ENCODE measurements around the gene CDH4.
"Not testable (repeated sequence)": the region's sequence is repeated elsewhere in the genome, so short reads cannot be mapped to it uniquely, and the experiment has no call there.

CDH4 gene

DNA sequence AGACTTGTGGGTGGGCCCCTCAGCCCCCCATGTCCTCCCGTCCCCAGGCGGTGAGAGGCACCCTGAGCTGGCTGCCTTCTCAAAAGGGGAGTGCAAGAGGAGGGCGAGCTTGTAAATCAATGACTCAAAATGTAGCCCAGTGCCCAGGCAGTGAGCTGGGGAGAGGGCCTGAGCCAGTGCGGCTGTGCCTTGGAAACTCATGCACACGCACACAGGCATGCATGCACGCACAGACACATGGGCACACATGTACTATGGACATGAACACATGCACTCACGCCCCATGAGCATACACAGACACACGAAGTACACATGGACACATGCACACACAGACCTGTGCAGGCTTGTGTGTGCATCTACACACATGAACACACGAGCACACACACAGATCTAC, 680.1 kb downstream of the CDH4 start:
- no peak for DNase-seq

DNA sequence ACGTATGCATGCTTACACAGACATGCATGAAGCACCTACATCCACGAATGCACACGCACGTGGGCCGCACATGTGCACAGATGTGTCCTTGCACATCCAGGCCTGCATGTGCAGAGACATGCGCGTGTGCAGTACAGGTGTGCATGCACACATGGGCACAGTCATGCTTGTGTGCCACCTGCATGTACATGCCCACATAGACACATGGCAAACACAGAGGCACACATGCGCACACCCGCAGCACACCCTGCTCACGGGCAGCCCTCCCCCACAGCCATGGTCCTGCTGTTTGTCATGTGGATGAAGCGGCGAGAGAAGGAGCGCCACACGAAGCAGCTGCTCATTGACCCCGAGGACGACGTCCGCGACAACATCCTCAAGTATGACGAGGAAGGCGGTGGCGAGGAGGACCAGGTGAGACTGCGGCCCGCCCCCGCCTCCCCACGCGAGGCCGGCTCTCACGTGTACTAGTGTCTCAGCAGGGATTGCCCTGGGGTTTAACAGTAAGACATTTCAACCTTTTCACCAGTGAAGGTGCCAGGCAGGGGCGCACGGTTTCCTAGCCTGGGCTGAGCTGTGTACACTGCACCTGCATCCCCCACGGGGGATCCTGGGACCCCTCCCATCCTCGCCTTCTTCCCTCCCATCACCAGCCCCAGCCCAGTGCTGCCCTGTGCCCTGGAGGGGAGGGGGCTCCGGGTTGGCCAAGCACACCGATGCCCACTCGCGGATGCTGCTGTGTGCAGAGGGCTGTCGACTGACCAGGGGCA, 680.8 kb downstream of the CDH4 start:
- no peak for DNase-seq

DNA sequence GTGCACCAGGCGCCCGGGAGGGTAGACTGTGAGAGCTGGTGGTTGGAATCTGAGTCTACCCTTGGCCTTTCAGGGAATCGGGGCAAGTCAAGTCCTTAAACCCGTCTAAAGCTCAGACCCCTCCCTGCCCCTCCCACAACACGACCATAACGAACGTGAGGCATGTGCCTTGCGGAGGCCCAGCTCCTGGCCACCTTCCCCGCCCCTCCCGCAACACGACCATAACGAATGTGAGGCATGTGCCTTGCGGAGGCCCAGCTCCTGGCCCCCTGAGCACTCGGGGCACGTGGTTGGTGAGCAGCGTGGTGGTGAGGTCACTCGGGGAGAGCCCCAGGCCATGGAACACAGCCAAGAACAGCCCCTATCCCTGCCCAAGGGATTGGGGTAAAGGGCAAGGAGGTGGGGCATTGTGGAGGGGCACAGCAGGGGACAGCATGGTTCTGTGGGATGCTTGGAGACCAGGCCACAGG, 681.5 kb downstream of the CDH4 start:
- no peak for DNase-seq

DNA sequence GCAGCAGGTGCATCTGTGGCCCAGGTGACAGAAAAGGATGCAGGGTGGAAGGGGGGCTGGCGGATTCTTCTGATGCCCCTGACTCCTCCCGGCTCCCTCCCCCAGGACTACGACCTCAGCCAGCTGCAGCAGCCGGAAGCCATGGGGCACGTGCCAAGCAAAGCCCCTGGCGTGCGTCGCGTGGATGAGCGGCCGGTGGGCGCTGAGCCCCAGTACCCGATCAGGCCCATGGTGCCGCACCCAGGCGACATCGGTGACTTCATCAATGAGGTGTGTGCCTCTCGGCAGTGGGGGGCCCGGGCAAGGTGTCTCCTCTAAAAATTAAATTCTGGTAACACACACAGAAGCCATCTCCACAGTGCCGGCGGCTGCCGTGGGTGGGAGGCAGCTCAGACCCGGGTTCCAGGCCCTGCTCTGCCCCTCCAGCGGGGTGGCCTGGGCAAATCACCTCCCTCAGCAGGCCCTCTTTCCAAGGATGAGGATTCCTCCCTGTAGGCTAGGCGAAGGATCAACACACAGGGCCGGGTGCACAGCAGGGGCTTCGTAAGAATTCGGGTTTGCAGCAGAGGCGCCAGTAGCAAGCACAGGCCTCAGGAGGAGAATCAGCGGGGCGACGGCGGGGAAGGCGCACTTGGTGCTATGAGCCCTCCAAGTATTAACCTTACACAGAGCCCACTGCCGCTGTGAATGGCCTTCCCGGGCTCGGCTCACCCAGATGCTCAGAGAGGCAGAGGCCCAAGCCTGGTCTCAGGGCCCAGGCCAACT, 682.1 kb downstream of the CDH4 start:
- no peak for DNase-seq

DNA sequence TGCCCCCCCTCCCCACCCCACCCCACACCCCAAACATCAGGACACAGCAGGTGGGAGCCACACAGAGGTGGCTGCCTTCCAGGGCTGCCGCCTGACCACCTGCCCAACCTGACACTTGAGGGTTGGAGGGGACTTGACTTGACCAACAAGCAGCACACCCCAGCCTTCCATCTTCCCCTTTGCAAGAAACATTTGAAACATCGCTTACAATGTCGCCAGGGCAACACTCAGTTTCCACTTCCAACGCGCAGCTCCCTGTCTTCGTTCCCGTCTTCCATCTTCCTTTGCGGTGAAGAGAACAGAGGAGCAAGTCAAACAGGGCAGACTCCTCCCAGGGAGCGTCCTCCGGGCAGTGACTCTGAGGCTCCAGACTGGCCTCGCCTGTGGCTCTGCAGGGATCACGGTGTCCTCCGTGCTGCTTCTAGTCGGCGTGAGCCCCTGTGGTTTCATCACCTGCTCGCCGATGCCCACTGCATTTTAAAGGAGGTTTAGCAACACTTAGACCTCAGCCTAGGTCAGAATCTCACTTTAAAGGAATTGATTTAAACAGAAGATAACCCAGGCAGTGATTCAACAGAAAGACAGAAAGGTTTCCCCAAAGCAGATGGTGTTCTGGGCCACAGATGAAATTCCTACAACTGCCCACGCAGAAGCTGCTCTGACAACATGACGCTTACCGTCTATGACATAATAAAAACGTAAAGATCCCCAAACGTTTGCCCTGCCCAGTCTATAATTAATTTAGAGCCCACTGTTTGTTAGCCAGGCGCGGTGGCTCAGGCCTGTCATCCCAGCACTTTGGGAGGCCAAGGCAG, 682.9 kb downstream of the CDH4 start:
- no peak for DNase-seq

DNA sequence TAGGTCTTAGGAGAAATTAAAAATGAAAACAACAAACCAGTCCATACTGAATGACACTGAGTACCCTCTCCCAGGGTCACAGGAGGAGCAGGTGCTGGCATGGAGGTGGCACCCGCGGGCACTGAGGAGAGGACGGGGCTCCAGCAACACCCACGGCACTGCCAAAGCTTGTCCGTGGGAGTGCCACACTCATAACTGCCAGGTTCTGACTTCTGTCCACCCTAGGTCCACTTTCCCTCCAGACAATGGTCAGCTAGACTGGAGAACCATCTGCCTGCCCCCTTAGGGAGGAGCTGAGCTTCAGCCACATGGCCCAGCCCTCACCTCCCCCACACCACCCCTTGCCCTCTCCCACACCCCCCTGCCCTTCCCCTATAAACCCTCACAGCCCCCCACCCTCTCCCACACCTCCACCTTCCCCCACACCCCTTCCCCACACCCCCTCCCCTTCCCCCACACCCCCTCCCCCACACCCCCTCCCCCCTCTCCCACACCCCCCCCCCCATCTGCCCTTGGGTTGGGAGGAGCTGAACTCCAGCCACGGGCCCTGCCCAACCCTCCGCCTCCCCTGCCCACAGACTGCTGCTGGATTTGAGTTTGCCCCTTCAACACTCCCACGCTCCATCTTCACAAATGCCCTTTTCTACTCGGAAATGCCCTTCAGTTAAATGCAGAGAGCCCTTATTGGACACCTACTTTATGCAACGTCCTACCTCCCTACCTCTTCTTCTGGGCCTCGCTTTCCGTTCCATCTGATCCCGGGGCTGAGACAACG, 684.1 kb downstream of the CDH4 start:
- no peak for DNase-seq

DNA sequence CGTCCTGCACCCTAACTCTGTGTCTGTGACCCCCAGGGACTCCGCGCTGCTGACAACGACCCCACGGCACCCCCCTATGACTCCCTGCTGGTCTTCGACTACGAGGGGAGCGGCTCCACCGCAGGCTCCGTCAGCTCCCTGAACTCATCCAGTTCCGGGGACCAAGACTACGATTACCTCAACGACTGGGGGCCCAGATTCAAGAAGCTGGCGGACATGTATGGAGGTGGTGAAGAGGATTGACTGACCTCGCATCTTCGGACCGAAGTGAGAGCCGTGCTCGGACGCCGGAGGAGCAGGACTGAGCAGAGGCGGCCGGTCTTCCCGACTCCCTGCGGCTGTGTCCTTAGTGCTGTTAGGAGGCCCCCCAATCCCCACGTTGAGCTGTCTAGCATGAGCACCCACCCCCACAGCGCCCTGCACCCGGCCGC, 684.7 kb downstream of the CDH4 start:
- no peak for DNase-seq

DNA sequence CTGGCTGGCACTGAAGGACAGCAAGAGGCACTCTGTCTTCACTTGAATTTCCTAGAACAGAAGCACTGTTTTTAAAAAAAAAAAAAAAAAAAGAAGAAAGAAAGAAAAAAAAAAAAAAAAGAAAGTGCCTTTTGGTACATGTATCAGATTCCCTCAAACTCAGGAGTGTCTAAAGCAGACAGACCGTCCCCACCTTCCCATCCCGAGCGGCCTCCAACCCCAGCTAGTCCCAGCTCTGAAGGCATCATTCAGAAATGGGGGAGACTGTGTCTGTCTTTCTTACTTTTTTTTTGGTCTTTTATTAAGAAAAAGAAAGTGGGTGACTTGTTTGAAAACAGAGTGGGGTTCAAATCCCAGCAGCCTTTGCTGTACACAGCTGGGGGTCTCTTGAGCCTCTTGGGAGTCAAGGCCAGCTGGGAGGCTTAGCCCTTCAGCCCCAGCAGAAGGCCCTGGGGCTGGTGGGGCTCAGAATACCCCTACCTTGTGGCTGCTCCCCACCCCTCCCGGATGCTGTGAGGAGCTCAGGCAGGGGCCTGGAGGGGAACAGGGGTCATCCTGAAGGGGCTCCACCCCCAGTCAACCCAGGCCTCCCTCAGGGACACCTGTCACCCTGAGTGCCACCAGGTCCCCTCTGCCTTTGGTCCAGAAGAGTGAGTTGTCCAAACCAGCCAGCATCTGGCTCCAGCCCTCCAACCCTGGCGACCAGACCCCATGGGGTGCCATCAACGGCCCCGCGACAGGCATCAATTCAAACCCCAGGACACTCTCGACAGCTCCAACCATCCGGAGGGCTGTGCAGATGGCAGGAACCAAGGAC, 685.3 kb downstream of the CDH4 start:
- DNase-seq = no peak

DNA sequence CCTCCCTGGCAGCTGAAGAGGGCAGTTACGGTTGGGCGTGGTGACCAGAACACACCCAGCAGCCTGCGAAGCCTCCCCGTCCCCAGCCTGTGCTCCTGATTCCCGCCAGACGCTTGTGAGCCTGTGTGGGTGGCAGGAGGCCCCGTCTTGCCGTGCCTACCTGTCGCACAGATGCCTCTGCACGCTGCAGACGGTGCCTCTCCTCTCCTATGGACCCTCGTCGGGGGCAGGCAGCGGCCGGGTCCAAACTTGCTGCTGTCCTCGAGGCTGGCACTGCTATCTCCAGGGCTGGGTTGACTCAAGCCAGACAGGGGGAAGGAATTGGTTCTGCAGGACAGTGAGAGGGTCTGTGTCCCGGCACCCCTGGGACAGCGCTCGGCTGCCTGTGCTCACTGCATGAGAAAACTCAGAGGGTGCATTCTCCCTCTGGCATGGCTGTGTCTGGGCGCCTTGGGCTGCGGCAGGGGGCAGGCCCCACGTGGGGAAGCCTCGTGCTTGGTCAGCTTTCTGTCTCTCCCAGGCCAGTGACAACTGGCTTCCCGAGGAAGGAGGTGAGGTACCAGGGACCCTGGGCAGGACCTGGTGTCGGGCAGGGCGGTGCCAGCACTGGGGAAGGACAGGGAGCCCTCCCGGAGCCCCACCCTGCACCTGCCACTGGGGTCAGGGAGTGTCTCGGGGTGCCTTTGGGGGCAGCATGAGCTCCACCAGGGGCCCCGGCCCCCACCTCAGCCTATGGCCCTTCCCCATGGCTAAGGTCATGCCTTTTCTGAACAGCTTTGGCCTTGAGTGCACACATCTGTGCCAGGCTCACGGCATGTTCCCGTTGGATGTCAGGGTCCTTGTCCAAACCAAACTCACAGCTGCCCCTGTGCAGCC, 686.1 kb downstream of the CDH4 start:
- no peak for DNase-seq

DNA sequence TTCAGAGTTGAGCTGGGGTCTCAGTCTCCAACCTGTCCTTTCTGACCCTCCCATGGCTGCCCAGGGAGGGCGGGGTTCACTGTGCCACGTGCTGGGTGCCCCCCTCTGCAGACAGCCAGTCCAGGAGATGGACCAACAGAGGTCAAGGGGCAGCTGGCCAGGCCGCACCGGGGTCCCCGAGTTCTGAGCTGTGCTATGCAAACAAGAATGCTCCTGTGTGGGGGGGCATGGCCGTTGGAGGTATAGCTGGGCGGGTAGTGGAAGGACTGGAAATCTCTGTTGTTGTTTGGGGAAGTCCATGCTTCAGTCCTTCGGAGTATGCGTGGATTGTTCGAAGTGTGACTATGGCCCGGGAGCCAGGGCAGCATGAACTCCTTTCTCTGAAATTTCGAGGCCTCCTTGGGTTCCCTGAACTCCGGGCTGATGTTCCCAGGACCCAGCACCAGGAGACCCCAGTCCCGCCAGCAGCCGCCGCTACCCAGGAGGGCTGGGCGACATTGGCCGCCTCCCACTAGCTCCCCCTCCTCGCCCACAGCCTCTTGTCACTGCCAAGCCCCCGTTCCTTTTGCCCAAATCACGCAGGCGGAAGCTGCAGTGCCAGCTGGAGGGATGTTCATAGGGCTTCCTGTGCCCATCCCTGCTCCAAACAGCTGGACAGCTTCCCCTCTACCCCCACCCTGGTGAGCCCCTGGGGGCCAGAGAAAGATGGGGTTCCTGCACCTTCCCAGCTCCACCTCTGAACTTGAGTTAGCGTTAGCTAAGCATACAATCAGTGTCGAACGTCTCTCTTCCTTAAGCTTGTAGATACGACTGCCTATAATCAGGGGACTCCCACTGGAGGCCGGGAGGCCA, 687.0 kb downstream of the CDH4 start:
- DNase-seq = no peak

DNA sequence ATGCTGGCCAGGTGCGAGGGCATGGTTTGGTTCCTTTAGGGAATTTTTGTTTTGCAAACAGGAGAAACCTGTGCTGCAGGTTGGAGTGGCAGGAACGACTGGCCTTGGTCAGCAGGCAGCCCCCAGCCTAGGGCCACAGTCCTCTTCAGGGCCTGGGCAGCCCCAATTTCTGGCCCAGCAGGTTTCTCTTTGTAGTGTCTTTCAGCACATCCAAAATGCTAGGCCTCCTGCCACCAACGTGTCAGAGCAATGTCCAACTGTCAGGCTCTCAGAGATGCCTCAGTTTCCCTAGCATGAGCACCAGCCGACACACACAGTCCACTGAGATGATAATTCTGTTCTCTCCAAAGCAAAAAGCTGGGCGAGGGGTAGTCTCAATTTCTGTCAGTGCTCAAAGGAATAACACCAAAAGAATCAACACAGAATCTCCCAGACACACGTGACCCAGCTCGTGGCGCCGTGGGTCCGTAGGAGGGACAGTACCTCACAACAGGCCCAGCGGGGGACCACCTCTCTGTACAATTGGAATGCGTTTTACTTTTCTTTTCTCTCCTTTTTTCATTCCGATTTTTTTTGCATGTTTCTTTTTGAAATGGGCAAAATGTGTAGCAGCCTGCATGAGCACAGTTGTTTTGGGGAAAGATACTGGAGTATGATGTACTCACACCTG, 687.8 kb downstream of the CDH4 start:
- no peak for DNase-seq

DNA sequence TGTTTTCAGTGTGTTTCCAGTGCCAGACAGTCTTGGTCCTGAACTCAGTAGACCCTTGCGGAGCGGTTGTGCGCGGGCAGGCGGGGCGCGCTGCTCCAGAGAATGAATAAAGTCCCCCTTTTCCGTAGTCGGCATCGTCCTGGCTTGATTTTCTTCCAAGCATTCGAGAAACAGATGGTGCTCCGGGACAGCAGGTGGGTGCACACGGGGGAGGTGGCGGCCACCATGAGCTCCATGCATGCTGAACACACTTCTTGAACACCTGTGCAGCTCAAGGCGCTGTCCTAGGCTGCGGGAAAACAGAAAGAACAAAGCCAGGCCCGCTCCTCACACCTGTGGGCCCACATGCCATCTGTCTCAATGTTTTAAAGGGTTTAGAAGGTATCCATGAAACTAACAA, 688.4 kb downstream of the CDH4 start:
- no peak for DNase-seq

DNA sequence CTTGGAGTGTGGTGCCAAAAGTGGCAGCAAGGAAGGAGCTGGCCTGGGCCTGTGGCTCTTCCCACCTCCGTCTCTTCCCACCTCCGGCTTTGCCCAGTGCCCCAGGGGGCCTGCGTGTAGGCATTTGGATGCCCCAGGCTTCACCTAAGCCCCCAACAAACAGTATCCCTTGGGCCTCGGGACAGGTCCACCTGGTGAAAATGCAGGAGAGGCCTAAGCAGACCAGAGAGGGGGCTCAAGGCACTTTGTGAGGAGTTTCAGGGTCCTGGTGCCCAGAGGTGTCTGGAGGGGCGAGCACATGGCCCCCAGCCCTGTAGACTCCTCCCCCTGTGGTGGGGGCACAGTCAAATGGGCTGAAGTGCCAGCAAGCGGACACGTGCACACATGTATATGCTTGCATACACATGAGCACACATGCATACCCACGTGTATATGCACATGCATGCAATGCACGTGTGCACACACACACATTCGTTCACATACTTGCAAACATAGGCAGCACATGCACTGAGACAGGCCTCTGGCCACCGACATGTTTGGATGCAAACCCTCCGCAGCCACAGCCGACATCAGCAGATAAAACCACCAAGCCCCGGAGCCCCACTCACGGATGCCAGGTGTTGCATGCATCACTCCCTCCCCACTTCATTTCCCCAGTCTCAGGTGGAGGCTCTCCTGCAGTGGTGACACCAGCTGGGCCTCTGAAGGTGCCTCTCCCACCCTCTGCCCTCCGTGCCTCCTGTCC, 689.1 kb downstream of the CDH4 start:
- DNase-seq = no peak

DNA sequence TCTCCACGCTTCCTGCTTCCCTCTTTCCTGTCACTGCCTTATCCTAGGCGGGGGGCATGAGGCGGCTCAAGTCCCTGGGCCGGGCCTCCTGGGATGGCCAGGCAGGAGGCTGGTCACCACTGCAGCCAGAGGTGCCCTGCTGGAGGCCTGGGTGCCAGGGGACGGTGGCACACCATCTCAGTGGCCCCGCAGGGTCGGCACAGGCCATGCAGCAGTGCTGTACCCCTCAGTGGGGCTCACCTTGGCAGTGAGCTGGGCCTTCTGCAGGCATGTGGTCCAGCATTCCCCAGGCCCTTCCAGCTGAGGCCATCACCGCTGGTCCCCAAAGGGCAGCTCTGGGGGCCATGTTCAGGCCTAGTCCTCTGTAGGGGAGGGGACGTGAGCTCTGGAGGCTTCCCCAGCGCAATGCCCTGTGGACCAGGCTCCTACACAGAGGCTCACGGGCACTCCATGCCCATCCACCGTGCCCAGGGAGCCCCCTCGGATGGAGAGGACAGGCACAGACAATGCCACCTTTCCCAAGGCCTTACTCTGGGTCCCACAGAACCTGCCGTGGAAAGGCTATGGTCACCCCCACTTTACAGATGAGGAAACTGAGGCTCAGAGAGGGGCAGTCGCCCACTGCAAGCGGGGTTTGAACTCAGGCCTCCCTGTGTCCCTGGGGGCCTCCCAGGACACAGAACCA, 689.8 kb downstream of the CDH4 start:
- DNase-seq = no peak

DNA sequence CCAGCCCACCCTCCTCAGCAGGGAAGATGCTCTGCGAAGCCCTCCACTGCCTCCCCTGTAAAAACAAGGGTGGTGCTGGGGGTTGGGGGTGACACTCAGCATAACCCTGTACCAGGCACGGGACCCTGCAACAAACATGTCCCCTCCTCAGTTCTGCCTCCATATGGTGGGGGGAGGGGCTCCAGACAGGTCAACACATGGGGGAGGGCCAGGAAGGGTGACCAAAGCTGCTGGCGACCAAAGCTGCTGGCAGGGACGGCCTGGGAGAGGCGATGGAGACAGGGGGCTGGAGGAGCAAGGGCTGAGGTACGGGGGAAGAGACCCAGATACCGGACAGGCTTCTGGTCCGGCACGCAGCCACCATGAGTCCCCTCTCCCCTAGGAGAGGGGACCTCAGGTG, 690.5 kb downstream of the CDH4 start:
- DNase-seq = no peak

DNA sequence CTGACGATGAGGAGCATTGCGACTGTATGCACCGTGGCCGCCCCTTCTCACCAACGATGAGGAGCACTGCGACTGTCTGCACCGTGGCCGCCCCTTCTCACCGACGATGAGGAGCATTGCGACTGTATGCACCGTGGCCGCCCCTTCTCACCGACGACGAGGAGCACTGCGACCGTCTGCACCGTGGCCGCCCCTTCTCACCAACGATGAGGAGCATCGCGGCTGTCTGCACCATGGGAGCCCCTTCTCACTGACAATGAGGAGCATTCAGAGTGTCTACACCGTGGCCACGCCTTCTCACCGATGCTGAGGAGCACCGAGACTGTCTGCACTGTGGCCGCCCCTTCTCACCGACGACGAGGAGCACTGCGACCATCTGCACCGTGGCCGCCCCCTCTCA, 692.9 kb downstream of the CDH4 start:
- DNase-seq = not testable (repeated sequence)

DNA sequence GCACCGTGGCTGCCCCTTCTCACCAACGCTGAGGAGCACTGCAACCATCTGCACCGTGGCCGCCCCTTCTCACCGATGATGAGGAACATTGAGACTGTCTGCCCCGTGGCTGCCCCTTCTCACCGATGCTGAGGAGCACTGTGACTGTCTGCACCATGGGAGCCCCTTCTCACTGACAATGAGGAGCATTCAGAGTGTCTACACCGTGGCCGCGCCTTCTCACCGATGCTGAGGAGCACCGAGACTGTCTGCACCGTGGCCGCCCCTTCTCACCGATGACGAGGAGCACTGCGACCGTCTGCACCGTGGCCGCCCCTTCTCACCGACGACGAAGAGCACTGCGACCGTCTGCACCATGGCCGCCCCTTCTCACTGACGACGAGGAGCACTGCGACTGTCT, 693.4 kb downstream of the CDH4 start:
- not testable (repeated sequence) for DNase-seq

DNA sequence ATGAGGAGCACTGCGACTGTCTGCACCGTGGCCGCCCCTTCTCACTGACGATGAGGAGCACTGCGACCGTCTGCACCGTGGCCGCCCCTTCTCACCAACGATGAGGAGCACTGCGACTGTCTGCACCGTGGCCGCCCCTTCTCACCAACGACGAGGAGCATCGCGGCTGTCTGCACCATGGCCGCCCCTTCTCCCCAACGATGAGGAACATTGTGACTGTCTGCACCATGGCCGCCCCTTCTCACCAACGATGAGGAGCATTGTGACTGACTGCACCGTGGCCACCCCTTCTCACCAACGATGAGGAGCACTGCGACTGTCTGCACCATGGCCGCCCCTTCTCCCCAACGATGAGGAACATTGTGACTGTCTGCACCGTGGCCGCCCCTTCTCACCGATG, 696.0 kb downstream of the CDH4 start:
- DNase-seq = not testable (repeated sequence)

Data from NCI-H1436 (cell line).